GM12865 (cell line): ENCODE data around the gene ZBTB40.
A peak's percentile ranks its signal among the peaks of the same experiment; 100 is the strongest.

Source experiments
- DNase-seq: peaks from one replicate; pipeline ENCODE4 v3.0.0; 2010; ENCODE audit warnings: low read depth
- H3K4me3 ChIP-seq: 2 replicates; pipeline ENCODE4 v1.5.1; 2011; ENCODE audit warnings: mild to moderate bottlenecking, low read depth, low read length, control low read depth
- TF ChIP-seq, protein P1 (sequence below): IDR thresholded peaks from 2 replicates; pipeline ENCODE4 v1.5.1; 2011; ENCODE audit warnings: low read length, control low read depth, low read depth, inconsistent platforms; ENCODE audit not compliant: insufficient read depth; ENCODE audit errors: missing control alignments

Gene ZBTB40

DNA sequence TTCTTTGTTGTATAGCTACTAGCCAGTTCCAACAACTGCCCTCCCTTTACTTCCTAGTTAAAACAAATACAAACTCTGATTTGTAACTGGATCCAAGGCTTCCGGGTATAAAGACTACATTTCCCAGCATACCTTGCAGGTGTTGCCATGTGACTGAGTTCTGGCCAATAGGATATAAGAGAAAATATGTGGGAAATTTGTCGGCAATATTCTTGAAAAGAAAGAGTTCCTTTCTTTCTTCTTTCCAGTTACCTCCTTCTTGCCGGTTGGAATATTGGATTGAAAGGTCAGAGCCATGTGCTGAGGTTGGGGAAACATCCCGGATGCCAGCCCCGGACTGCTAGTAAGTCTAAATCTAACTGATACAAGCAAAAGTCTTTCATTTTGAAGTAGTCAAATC lies 23.0 kb upstream of the ZBTB40 start:
- TF ChIP-seq, protein P1, sequence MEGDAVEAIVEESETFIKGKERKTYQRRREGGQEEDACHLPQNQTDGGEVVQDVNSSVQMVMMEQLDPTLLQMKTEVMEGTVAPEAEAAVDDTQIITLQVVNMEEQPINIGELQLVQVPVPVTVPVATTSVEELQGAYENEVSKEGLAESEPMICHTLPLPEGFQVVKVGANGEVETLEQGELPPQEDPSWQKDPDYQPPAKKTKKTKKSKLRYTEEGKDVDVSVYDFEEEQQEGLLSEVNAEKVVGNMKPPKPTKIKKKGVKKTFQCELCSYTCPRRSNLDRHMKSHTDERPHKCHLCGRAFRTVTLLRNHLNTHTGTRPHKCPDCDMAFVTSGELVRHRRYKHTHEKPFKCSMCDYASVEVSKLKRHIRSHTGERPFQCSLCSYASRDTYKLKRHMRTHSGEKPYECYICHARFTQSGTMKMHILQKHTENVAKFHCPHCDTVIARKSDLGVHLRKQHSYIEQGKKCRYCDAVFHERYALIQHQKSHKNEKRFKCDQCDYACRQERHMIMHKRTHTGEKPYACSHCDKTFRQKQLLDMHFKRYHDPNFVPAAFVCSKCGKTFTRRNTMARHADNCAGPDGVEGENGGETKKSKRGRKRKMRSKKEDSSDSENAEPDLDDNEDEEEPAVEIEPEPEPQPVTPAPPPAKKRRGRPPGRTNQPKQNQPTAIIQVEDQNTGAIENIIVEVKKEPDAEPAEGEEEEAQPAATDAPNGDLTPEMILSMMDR = no peak
- DNase-seq = peak; percentile 53
- no peak overlapping the region for H3K4me3 ChIP-seq

GRCh38 chr1:22431965-22432364 lies 19.7 kb upstream of the ZBTB40 start:
- TF ChIP-seq, protein P1 = no peak
- no peak for DNase-seq
- H3K4me3 ChIP-seq = no peak overlapping the region

GRCh38 chr1:22434717-22435116 lies 16.9 kb upstream of the ZBTB40 start:
- no peak for DNase-seq
- TF ChIP-seq, protein P1 = no peak
- no peak overlapping the region for H3K4me3 ChIP-seq

- H3K4me3 ChIP-seq = no peak overlapping the region
- TF ChIP-seq, protein P1 = no peak
- DNase-seq = no peak
Observed at GRCh38 chr1:22436948-22437347, 14.7 kb upstream of the ZBTB40 start.

GRCh38 chr1:22437573-22437972 lies 14.1 kb upstream of the ZBTB40 start:
- DNase-seq = no peak
- H3K4me3 ChIP-seq = no peak overlapping the region
- TF ChIP-seq, protein P1 = no peak

GRCh38 chr1:22440582-22440981 lies 11.1 kb upstream of the ZBTB40 start:
- no peak for DNase-seq
- no peak overlapping the region for H3K4me3 ChIP-seq
- TF ChIP-seq, protein P1 = no peak

DNA sequence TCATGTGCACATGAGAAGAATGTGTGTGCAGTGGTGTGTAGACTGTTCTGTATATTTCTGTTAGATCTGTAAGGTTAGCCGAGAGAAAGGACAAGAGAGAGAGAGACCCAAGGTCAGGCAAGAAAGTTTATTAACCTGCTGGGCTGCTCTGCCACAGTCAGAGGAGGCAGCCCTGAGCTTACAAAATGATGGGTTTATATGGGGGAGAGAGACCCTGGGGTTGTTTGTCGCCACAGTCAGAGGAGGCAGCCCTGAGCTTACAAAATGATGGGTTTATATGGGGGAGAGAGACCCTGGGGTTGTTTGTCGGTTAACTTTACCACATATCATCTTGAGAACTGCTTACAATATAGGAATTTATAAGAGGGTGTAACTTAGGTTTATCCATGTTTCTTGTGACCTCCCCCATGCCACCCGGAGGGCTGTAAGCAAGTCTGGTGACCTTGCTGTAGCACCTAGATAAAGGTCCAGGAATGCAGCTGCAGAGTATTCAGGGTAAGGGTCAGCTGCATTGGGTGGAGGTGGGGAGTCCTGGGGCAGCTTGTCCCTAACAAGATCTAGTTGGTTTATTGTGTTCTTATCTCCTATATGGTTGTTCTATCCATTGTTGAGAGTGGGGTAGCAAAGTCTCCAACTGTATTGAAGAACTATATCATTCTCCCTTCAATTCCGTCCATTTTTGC lies 9.3 kb upstream of the ZBTB40 start:
- TF ChIP-seq, protein P1 = no peak
- H3K4me3 ChIP-seq = no peak overlapping the region
- no peak for DNase-seq
